CD4-positive, alpha-beta memory T cell (primary cell): Measurements from ENCODE around the gene FNBP1. TPM values are rescaled to one million over a fixed set of nuclear protein-coding genes. Genes with fewer than 3 reads are reported as not detected.

Experiments
- CTCF ChIA-PET: fragments of 350-600 bp; sonication (Branson Sonifier 250); formaldehyde crosslinking; loops from one replicate; lab custom pipeline; 2021; ENCODE audit warnings: inconsistent platforms; ENCODE audit not compliant: partially characterized antibody; lab: Charles Lee
- POLR2A ChIA-PET: fragments of 350-600 bp; sonication (Branson Sonifier 250); formaldehyde crosslinking; loops from one replicate; lab custom pipeline; 2021; ENCODE audit not compliant: partially characterized antibody; lab: Charles Lee
- DNase-seq, 5 donors: peaks; one replicate each; pipeline versions ENCODE4 v3.0.0 to v3.0.0-alpha.2; 2020 to 2022; ENCODE audit warnings: mixed read lengths in 1 of 5
- H3K27ac ChIP-seq: one replicate; pipeline ENCODE4 v1.7.0; 2013; ENCODE audit warnings: low read depth, low read length
- H3K27me3 ChIP-seq: 2 replicates; pipeline ENCODE4 v1.7.0; 2013; ENCODE audit warnings: mild to moderate bottlenecking, low read length, moderate library complexity; ENCODE audit not compliant: insufficient read depth
- H3K36me3 ChIP-seq: 2 replicates; pipeline ENCODE4 v1.7.0; 2013; ENCODE audit warnings: mild to moderate bottlenecking, low read length, moderate library complexity; ENCODE audit not compliant: insufficient read depth
- H3K4me1 ChIP-seq: 2 replicates; pipeline ENCODE4 v1.7.0; 2013; ENCODE audit warnings: mild to moderate bottlenecking, low read length, moderate library complexity; ENCODE audit not compliant: insufficient read depth
- H3K4me3 ChIP-seq, 2 donors: one replicate each; pipeline ENCODE4 v1.7.0; 2013; ENCODE audit warnings: low read length in 2 of 2, mild to moderate bottlenecking in 1 of 2
- H3K9me3 ChIP-seq, 2 donors: one replicate each; pipeline ENCODE4 v1.7.0; 2013; ENCODE audit warnings: low read length in 2 of 2, control low read depth in 1 of 2; ENCODE audit not compliant: control insufficient read depth in 1 of 2
- H3K27ac Mint-ChIP-seq, 7 donors: one replicate each; pipeline ENCODE4 v1.8.0; 2020 to 2021; ENCODE audit warnings: mixed read lengths in 7 of 7, mild to moderate bottlenecking in 6 of 7, inconsistent platforms in 3 of 7, moderate library complexity in 3 of 7
- H3K27me3 Mint-ChIP-seq, 2 donors: one replicate each; pipeline ENCODE4 v1.8.0; 2020 to 2021; ENCODE audit warnings: mixed read lengths in 2 of 2
- H3K36me3 Mint-ChIP-seq, 2 donors: one replicate each; pipeline ENCODE4 v1.8.0; 2020 to 2021; ENCODE audit warnings: mixed read lengths in 2 of 2, inconsistent platforms in 1 of 2, mild to moderate bottlenecking in 1 of 2
- H3K4me1 Mint-ChIP-seq, 4 donors: one replicate each; pipeline ENCODE4 v1.8.0; 2020 to 2021; ENCODE audit warnings: mixed read lengths in 4 of 4, mild to moderate bottlenecking in 1 of 4
- H3K4me3 Mint-ChIP-seq, 8 donors: one replicate each; pipeline ENCODE4 v1.8.0; 2020 to 2021; ENCODE audit warnings: mixed read lengths in 8 of 8, mild to moderate bottlenecking in 7 of 8, moderate library complexity in 6 of 8, inconsistent platforms in 3 of 8
- H3K9me3 Mint-ChIP-seq, 8 donors: one replicate each; pipeline ENCODE4 v1.8.0; 2020 to 2021; ENCODE audit warnings: mixed read lengths in 8 of 8, mild to moderate bottlenecking in 5 of 8, inconsistent platforms in 3 of 8, moderate library complexity in 1 of 8
- intact Hi-C: fragments of 100-400 bp; cut with micrococcal nuclease; formaldehyde crosslinking; loops from one replicate; pipeline ENCODE4 v1.15.1; 2023
- polyA plus RNA-seq, 2 donors: library from polyadenylated mRNA; unstranded; fragments of 300-500 nt; fragmentation: Illumina TruSeq; gene quantifications; one replicate each; pipeline ENCODE4 v1.2.3, GENCODE V29; 2021
- total RNA-seq, 2 experiments: library from RNA; stranded (reverse); gene quantifications; one replicate each; pipeline ENCODE4 v1.2.3, GENCODE V29; 2021

The FNBP1 gene
- total and polyA plus RNA-seq, 4 experiments from 2014 or later: 143 to 202 (median 181) TPM

- ChIA-PET POLR2A (interaction anchor here (0.8 to 11.0 kb wide), 6 partner anchors 14 to 82 kb away, joined by 3 to 125 read pairs (median 3); partner anchors contain the start of gene FNBP1), CTCF (interaction anchor here (1.2 kb wide), 1 partner anchor 138 kb away, joined by 4 read pairs; no protein-coding TSS in a partner anchor)
- DNase-seq: no peak
- no peaks in the 10 kb centered on the region for H3K9me3 ChIP-seq
- Mint-ChIP-seq H3K27me3 (no peaks in the 10 kb centered on the region), H3K36me3 (peaks cover 46 to 65% of the 10 kb centered on the region in 2 donors), H3K4me1 (peaks cover 35 to 57% (median 43%) of the 10 kb centered on the region in 4 donors), H3K9me3 (no peaks in the 10 kb centered on the region), H3K4me3 (peak overlapping the region in 1 of 8 donors; percentile 11), H3K27ac (peak overlapping the region; percentile 30 to 99 (median 57))
- no peak overlapping the region for H3K4me3 ChIP-seq
- H3K36me3 ChIP-seq: peaks cover 18% of the 10 kb centered on the region
- no peaks in the 10 kb centered on the region for H3K27me3 ChIP-seq
- no peak overlapping the region for H3K27ac ChIP-seq
- H3K4me1 ChIP-seq: peaks cover 43% of the 10 kb centered on the region
- intact Hi-C loops: no loop called here
Observed at GRCh38 chr9:129968690-129969485, 74.1 kb downstream of the FNBP1 start.

GRCh38 chr9:129964901-129965734, 77.9 kb downstream of the FNBP1 start:
- H3K9me3 ChIP-seq: no peaks in the 10 kb centered on the region
- ChIA-PET CTCF (interaction anchor here (1.3 to 4.5 kb wide), 6 partner anchors 8 to 102 kb away, joined by 3 to 31 read pairs (median 4); partner anchors contain the start of gene GPR107), POLR2A (interaction anchor here (0.7 to 11.0 kb wide), 17 partner anchors 8 to 97 kb away, joined by 3 to 125 read pairs (median 8); partner anchors contain the start of gene FNBP1)
- Mint-ChIP-seq H3K4me3 (peak overlapping the region in 5 of 8 donors; percentile 38 to 92 (median 59)), H3K36me3 (peaks cover 38 to 63% of the 10 kb centered on the region in 2 donors), H3K4me1 (peaks cover 48 to 84% (median 68%) of the 10 kb centered on the region in 4 donors), H3K9me3 (no peaks in the 10 kb centered on the region), H3K27me3 (no peaks in the 10 kb centered on the region), H3K27ac (peak overlapping the region; percentile 95 to 99 (median 98))
- no peaks in the 10 kb centered on the region for H3K36me3 ChIP-seq
- peaks cover 67% of the 10 kb centered on the region for H3K4me1 ChIP-seq
- H3K27me3 ChIP-seq: no peaks in the 10 kb centered on the region
- DNase-seq: no peak
- intact Hi-C loops: loop anchor here (5.0 kb wide), 1 partner anchor 128 kb away; the partner anchor contains the start of genes C9orf78 and USP20
- H3K27ac ChIP-seq: peak overlapping the region; percentile 90
- H3K4me3 ChIP-seq: no peak overlapping the region

- Histone ChIP-seq H3K4me1 (peaks cover 55% of the 10 kb centered on the region), H3K36me3 (no peaks in the 10 kb centered on the region), H3K4me3 (peak overlapping the region; percentile 64 to 67), H3K27me3 (no peaks in the 10 kb centered on the region), H3K9me3 (no peaks in the 10 kb centered on the region), H3K27ac (peak overlapping the region; percentile 90)
- peak overlapping the region; percentile 95 to 99 (median 98) for H3K27ac Mint-ChIP-seq
- ChIA-PET POLR2A (interaction anchor here (0.7 to 11.0 kb wide), 25 partner anchors 9 to 151 kb away, joined by 3 to 125 read pairs (median 6); partner anchors contain the start of genes C9orf78, FNBP1, GPR107 and USP20), CTCF (interaction anchor here (1.1 to 4.5 kb wide), 9 partner anchors 9 to 104 kb away, joined by 3 to 31 read pairs (median 5); partner anchors contain the start of gene GPR107)
- H3K27me3 Mint-ChIP-seq: no peaks in the 10 kb centered on the region
- peaks cover 45 to 82% (median 66%) of the 10 kb centered on the region in 4 donors for H3K4me1 Mint-ChIP-seq
- peaks cover 37 to 62% of the 10 kb centered on the region in 2 donors for H3K36me3 Mint-ChIP-seq
- no peaks in the 10 kb centered on the region for H3K9me3 Mint-ChIP-seq
- intact Hi-C loops: loop anchor here (1.0 to 5.0 kb wide), 5 partner anchors 18 to 126 kb away; partner anchors contain the start of genes C9orf78 and USP20
- H3K4me3 Mint-ChIP-seq: peak overlapping the region; percentile 75 to 92 (median 87)
- peak; percentile 85 to 94 (median 88) for DNase-seq
Observed at GRCh38 chr9:129962889-129963703, 79.9 kb downstream of the FNBP1 start.

GRCh38 chr9:129962451-129962864, 80.5 kb downstream of the FNBP1 start:
- no peaks in the 10 kb centered on the region for H3K9me3 Mint-ChIP-seq
- peak overlapping the region; percentile 64 to 67 for H3K4me3 ChIP-seq
- peaks cover 58% of the 10 kb centered on the region for H3K4me1 ChIP-seq
- no peak for DNase-seq
- peak overlapping the region; percentile 95 to 99 (median 98) for H3K27ac Mint-ChIP-seq
- POLR2A ChIA-PET: interaction anchor here (0.6 to 11.0 kb wide), 24 partner anchors 8 to 128 kb away, joined by 3 to 125 read pairs (median 6); partner anchors contain the start of genes C9orf78, FNBP1, GPR107 and USP20
- H3K27me3 ChIP-seq: no peaks in the 10 kb centered on the region
- CTCF ChIA-PET: interaction anchor here (1.5 to 4.5 kb wide), 4 partner anchors 9 to 77 kb away, joined by 3 to 31 read pairs (median 6); no protein-coding TSS in a partner anchor
- peaks cover 46 to 87% (median 69%) of the 10 kb centered on the region in 4 donors for H3K4me1 Mint-ChIP-seq
- peaks cover 43 to 67% of the 10 kb centered on the region in 2 donors for H3K36me3 Mint-ChIP-seq
- peaks cover under 1% of the 10 kb centered on the region for H3K36me3 ChIP-seq
- peak overlapping the region; percentile 75 to 92 (median 87) for H3K4me3 Mint-ChIP-seq
- no peaks in the 10 kb centered on the region for H3K9me3 ChIP-seq
- peak overlapping the region; percentile 90 for H3K27ac ChIP-seq
- H3K27me3 Mint-ChIP-seq: no peaks in the 10 kb centered on the region
- intact Hi-C loops: loop anchor here (2.0 to 5.0 kb wide), 2 partner anchors 78 to 125 kb away; partner anchors contain the start of genes C9orf78 and USP20

DNA sequence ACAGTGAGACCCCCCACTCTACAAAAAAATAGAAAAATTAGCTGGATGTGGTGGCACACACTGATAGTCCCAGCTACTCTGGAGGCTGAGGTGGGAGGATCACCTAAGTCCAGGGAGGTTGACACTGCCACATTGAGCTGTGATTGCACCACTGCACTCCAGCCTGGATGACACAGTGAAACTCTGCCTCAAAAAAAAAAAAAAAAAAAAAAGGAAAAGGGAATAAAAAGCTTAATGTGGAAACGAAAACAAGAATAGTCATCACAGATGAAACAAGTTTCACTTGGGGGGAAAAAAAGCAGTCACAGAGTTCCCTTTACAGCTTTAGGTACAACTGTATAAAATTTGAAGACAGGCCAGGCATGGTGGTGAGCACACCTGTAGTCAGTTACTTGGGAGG, 84.2 kb downstream of the FNBP1 start:
- Mint-ChIP-seq H3K4me1 (peaks cover 36 to 82% (median 52%) of the 10 kb centered on the region in 4 donors), H3K4me3 (no peak overlapping the region), H3K36me3 (peaks cover 39 to 61% of the 10 kb centered on the region in 2 donors), H3K9me3 (no peaks in the 10 kb centered on the region), H3K27me3 (no peaks in the 10 kb centered on the region), H3K27ac (peak overlapping the region in 4 of 7 donors; percentile 36 to 99 (median 76))
- H3K36me3 ChIP-seq: peaks cover 13% of the 10 kb centered on the region
- intact Hi-C loops: loop anchor here (5.0 kb wide), 1 partner anchor 36 kb away; no protein-coding TSS in a partner anchor
- peaks cover 63% of the 10 kb centered on the region for H3K4me1 ChIP-seq
- CTCF ChIA-PET: interaction anchor here (1.2 to 3.5 kb wide), 6 partner anchors 8 to 83 kb away, joined by 3 to 14 read pairs (median 4); no protein-coding TSS in a partner anchor
- H3K4me3 ChIP-seq: no peak overlapping the region
- POLR2A ChIA-PET: interaction anchor here (0.7 to 6.2 kb wide), 7 partner anchors 10 to 95 kb away, joined by 3 to 46 read pairs (median 8); partner anchors contain the start of gene GPR107
- H3K27ac ChIP-seq: no peak overlapping the region
- H3K9me3 ChIP-seq: no peaks in the 10 kb centered on the region
- DNase-seq: no peak
- H3K27me3 ChIP-seq: no peaks in the 10 kb centered on the region
